LNCAP (cell line): Measurements from ENCODE around the gene KNG1.

Source experiments
- CTCF ChIP-seq: fragments of 450-650 bp; IDR thresholded peaks from 2 replicates; pipeline ENCODE4 v1.5.1; 2017; ENCODE audit warnings: mild to moderate bottlenecking

Gene KNG1

DNA sequence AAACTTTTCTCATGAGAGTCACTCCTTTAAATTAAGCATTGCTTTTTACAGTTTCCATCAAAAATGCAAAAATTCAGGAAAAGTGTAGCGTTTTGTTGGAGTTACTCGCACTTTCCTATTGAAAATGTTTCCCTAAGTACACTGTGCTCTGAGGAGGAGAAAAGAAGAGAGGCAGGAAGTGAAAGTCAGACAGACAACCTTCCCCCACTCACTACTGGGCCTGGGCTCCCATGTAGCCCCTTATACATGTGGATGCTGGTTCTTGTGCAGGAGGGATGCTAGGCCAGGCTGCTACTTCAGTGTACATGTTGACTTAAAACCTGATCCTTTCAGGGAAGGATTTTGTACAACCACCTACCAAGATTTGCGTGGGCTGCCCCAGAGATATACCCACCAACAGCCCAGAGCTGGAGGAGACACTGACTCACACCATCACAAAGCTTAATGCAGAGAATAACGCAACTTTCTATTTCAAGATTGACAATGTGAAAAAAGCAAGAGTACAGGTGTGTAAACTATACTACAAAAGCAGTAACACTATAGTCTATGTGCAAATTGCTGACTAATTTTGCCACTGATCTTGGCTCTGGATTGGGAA lies 15.1 kb downstream of the KNG1 start:
- TF ChIP-seq CTCF = no peak

- no peak for TF ChIP-seq CTCF
Observed at GRCh38 chr3:186742618-186743380, 25.6 kb downstream of the KNG1 start.

GRCh38 chr3:186743666-186744065 lies 26.5 kb downstream of the KNG1 start:
- no peak for TF ChIP-seq CTCF

GRCh38 chr3:186746008-186746407 lies 28.8 kb downstream of the KNG1 start:
- no peak for TF ChIP-seq CTCF

DNA sequence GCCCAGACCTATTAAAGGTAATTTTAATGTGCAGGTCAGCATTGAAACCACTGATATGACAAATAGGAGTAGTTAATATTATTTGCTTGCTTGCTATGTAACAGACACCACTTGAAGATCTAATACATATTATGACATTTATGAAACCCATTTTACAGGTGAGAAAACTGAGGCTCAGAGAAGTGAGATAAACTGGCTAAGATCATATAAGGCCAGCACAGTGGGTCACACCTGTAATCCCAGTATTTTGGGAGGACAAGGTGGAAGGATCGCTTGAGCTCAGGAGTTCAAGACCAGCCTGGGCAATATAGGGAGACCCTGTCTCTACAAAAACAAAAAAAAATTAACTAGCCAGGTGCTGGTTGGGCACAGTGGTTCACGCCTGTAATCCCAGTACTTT lies 33.2 kb downstream of the KNG1 start:
- TF ChIP-seq CTCF = no peak

GRCh38 chr3:186751480-186751879 lies 34.3 kb downstream of the KNG1 start:
- TF ChIP-seq CTCF = no peak

DNA sequence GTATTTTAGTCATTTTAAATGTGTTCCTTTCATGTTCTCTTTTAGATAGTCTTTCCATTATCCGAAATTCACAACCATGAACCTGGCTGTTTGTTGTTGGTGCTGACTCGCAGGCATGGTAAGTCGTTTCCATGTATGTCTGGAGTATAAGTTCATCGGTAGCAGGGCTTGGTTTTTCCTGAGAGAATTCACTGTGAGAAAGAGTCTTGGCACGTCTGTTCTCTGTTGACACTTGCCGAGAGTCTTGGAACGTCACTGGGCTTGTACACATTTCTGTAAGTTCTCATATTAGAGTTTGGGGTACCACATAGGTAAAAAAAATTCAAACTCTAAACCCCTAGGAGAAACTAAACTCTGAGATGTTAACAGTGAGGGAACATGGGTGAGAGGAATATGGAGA lies 36.8 kb downstream of the KNG1 start:
- TF ChIP-seq CTCF = no peak

GRCh38 chr3:186754871-186755270 lies 37.7 kb downstream of the KNG1 start:
- no peak for TF ChIP-seq CTCF
